Transverse colon (tissue), 4 donors: ENCODE results near the gene TTC6. TPM values are rescaled to one million over a fixed set of nuclear protein-coding genes. Genes with fewer than 3 reads are reported as not detected.

ENCODE experiments used
- DNase-seq: peaks from one replicate; pipeline ENCODE4 v3.0.0-alpha.2; 2019
- H3K27ac ChIP-seq, 4 donors: fragments of 200-600 bp; sonication (generic); 2 replicates each; pipeline ENCODE4 v1.5.1; 2016 to 2018; ENCODE audit warnings: inconsistent platforms in 4 of 4
- H3K27me3 ChIP-seq: fragments of 200-600 bp; sonication (generic); 2 replicates; pipeline ENCODE4 v1.5.1; 2017; ENCODE audit warnings: inconsistent platforms
- H3K36me3 ChIP-seq, 4 donors: fragments of 200-600 bp; sonication (generic); 2 replicates each; pipeline ENCODE4 v1.5.1; 2017 to 2019; ENCODE audit warnings: inconsistent platforms in 4 of 4
- H3K4me1 ChIP-seq, 4 donors: fragments of 200-600 bp; sonication (generic); 2 replicates each; pipeline ENCODE4 v1.5.1; 2017 to 2020; ENCODE audit warnings: inconsistent platforms in 4 of 4
- H3K4me3 ChIP-seq, 4 donors: fragments of 200-600 bp; sonication (generic); 1 replicate in 1 of 4; 2 replicates in 3 of 4; pipeline versions ENCODE4 v1.5.1 to v1.6.1; 2017 to 2019; ENCODE audit warnings: inconsistent platforms in 4 of 4
- H3K9me3 ChIP-seq, 2 donors: fragments of 200-600 bp; sonication (generic); 2 replicates each; pipeline ENCODE4 v1.5.1; 2017 to 2019; ENCODE audit warnings: inconsistent platforms in 2 of 2
- CTCF ChIP-seq, 5 experiments: fragments of 200-600 bp in 3 of 5; fragments of 450-650 bp in 2 of 5; sonication (generic) in 3 of 5; IDR thresholded peaks; 1 replicate in 2 of 5; 2 replicates in 3 of 5; pipeline ENCODE4 v1.5.1; 2016 to 2017; ENCODE audit warnings: antibody characterized with exemption in 5 of 5, inconsistent platforms in 3 of 5, mild to moderate bottlenecking in 2 of 5, moderate library complexity in 1 of 5
- EP300 ChIP-seq: sonication (generic); formaldehyde crosslinking; IDR thresholded peaks from one replicate; pipeline ENCODE4 v1.6.1; 2017; ENCODE audit warnings: antibody characterized with exemption, low read depth
- POLR2A ChIP-seq: fragments of 450-650 bp; IDR thresholded peaks from one replicate; pipeline ENCODE4 v1.6.1; 2016; ENCODE audit warnings: antibody characterized with exemption, mild to moderate bottlenecking, moderate library complexity
- POLR2AphosphoS5 ChIP-seq, 3 donors: sonication (generic); formaldehyde crosslinking; IDR thresholded peaks; one replicate each; pipeline ENCODE4 v1.6.1; 2016; ENCODE audit warnings: antibody characterized with exemption in 3 of 3
- WGBS, 2 donors: methylation state at CpG; one replicate each; pipeline ENCODE4 v1.1.5; 2018; ENCODE audit warnings: low coverage in 1 of 2; 5-methylcytosine and 5-hydroxymethylcytosine counted together
- in situ Hi-C, 4 donors: fragments of 200-750 bp; cut with MboI; loops; one replicate each; pipeline versions ENCODE4 v1.15.0 to v1.15.1; 2017; ENCODE audit warnings: low sequenced_read_pairs in 3 of 4, low pct_ligation_motif_present in 1 of 4, low pct_unique_long_range_greater_than_20kb in 1 of 4
- intact Hi-C: fragments of 100-400 bp; cut with DNase I; formaldehyde crosslinking; loops from one replicate; pipeline ENCODE4 v1.15.1; 2023; ENCODE audit warnings: low total_unique reads
- total RNA-seq, 4 donors: library from RNA; depleted of rRNA; stranded (reverse); fragments of >200 nt; gene quantifications; one replicate each; pipeline ENCODE4 v1.1.0, GENCODE V29; 2016

Gene TTC6
- total RNA-seq, 4 donors from 2014 or later = 1.5 to 12.5 (median 4.9) TPM

- intact Hi-C loops (no loop called here), in situ Hi-C loops (no loop called here)
- TF ChIP-seq EP300 = no peak
- TF ChIP-seq POLR2A = peak; percentile 93
- peak; percentile 44 to 92 (median 92) for TF ChIP-seq POLR2AphosphoS5 (IDR thresholded peaks at IDR 0.05)
- no peak for TF ChIP-seq CTCF (IDR thresholded peaks at IDR 0.05)
- H3K9me3 ChIP-seq = no peaks in the 10 kb centered on the region
- DNase-seq = peak; percentile 90
- H3K36me3 ChIP-seq = no peaks in the 10 kb centered on the region
- 0 to 9% methylated on average over 1 to 46 of the region's 46 CpGs for WGBS, 2 donors
- H3K4me3 ChIP-seq = peak overlapping the region in 3 of 4 donors; percentile 57 to 68 (median 66)
- peaks cover 97% of the 10 kb centered on the region for H3K27me3 ChIP-seq
- H3K27ac ChIP-seq = peak overlapping the region; percentile 90 to 94 (median 90)
- peaks cover 8 to 58% (median 33%) of the 10 kb centered on the region in 4 donors for H3K4me1 ChIP-seq
Observed at GRCh38 chr14:37595809-37596621, 586 bp downstream of the TTC6 start.

- peaks cover 97% of the 10 kb centered on the region for H3K27me3 ChIP-seq
- H3K9me3 ChIP-seq = no peaks in the 10 kb centered on the region
- DNase-seq = no peak
- H3K36me3 ChIP-seq = no peaks in the 10 kb centered on the region
- TF ChIP-seq POLR2A (no peak), POLR2AphosphoS5 (IDR thresholded peaks at IDR 0.05) (peak in 1 of 3 donors; percentile 9)
- H3K4me1 ChIP-seq = peaks cover 8 to 60% (median 35%) of the 10 kb centered on the region in 4 donors
- in situ Hi-C loops = no loop called here
- H3K4me3 ChIP-seq = no peak overlapping the region
- 10 to 11% methylated on average over 5 to 7 of the region's 7 CpGs for WGBS, 2 donors
- H3K27ac ChIP-seq = peak overlapping the region; percentile 90 to 94 (median 90)
- intact Hi-C loops = no loop called here
Observed at GRCh38 chr14:37596790-37597472, 1.5 kb downstream of the TTC6 start.

GRCh38 chr14:37597538-37597913, 2.1 kb downstream of the TTC6 start:
- H3K4me3 ChIP-seq = peak overlapping the region in 2 of 4 donors; percentile 42 to 46
- no peaks in the 10 kb centered on the region for H3K9me3 ChIP-seq
- in situ Hi-C loops (no loop called here), intact Hi-C loops (no loop called here)
- DNase-seq = peak; percentile 75
- H3K36me3 ChIP-seq = no peaks in the 10 kb centered on the region
- H3K27ac ChIP-seq = peak overlapping the region; percentile 90 to 94 (median 90)
- 13% methylated on average over 19 of the region's 20 CpGs; no CpG with 5 or more reads in 1 of the 2 donors for WGBS, 2 donors
- peaks cover 97% of the 10 kb centered on the region for H3K27me3 ChIP-seq
- TF ChIP-seq EP300 (no peak), CTCF (IDR thresholded peaks at IDR 0.05) (peak; percentile 28 to 83 (median 51))
- H3K4me1 ChIP-seq = peaks cover 8 to 66% (median 36%) of the 10 kb centered on the region in 4 donors

- H3K27me3 ChIP-seq = peaks cover 97% of the 10 kb centered on the region
- H3K27ac ChIP-seq = peak overlapping the region; percentile 90 to 94 (median 90)
- DNase-seq = peak; percentile 71
- intact Hi-C loops = no loop called here
- H3K4me1 ChIP-seq = peaks cover 8 to 70% (median 40%) of the 10 kb centered on the region in 4 donors
- TF ChIP-seq CTCF (IDR thresholded peaks at IDR 0.05) (peak in 2 of 5 experiments; percentile 2 to 17), EP300 (no peak), POLR2A (peak; percentile 72), POLR2AphosphoS5 (IDR thresholded peaks at IDR 0.05) (peak; percentile 15 to 83 (median 71))
- H3K36me3 ChIP-seq = no peaks in the 10 kb centered on the region
- H3K4me3 ChIP-seq = peak overlapping the region; percentile 20 to 46 (median 32)
- WGBS, 2 donors = 13 to 20% methylated on average over 5 to 19 of the region's 50 CpGs
- in situ Hi-C loops = no loop called here
- no peaks in the 10 kb centered on the region for H3K9me3 ChIP-seq
Observed at GRCh38 chr14:37597914-37598746, 2.7 kb downstream of the TTC6 start.
